ENCODE data around the gene FBP1. TPM values are rescaled to one million over a fixed set of nuclear protein-coding genes. Genes with fewer than 3 reads are reported as not detected.

The FBP1 gene
- 1.7 TPM for polyA plus RNA-seq (2013, experiment 1 of 2)
- polyA plus RNA-seq (2013, experiment 2 of 2) = 1.2 TPM

GRCh38 chr9:94639061-94639998, at the start of gene FBP1:
Gene FBP1 (minus strand): TSS chr9:94639518. CDS start chr9:94639310, 208 bp downstream.
- Histone ChIP-seq H2BK120ac (ENCODE audit: low read depth, low read length) (no peak within 1 kb of the TSS), H3K56ac (ENCODE audit: low read length) (peak within 1 kb of the TSS; percentile 64), H3K4me1 (ENCODE audit: control insufficient read depth, low read depth, low read length) (no peaks in the 10 kb centered on the region), H3K18ac (ENCODE audit: low read length) (no peak within 1 kb of the TSS), H3K79me1 (ENCODE audit: low read length) (no peaks in the 10 kb centered on the region), H3K27me3 (ENCODE audit: insufficient read depth, low read length, poor library complexity) (peaks cover 21% of the 10 kb centered on the region), H2BK15ac (replicated peaks; ENCODE audit: low read depth) (no peak within 1 kb of the TSS), H3K23ac (ENCODE audit: low read length) (peak within 1 kb of the TSS; percentile 24), H4K5ac (ENCODE audit: low read length) (no peak within 1 kb of the TSS), H3K4me3 (ENCODE audit: low read length) (no peak within 1 kb of the TSS), H3K36me3 (ENCODE audit: control insufficient read depth, insufficient read depth, low read length) (no peaks in the 10 kb centered on the region), H3K4ac (ENCODE audit: low read depth, low read length) (no peak within 1 kb of the TSS), H2AK5ac (ENCODE audit: low read length) (no peak within 1 kb of the TSS), H3K79me2 (ENCODE audit: control insufficient read depth, insufficient read depth, low read length) (no peaks in the 10 kb centered on the region), H3K4me2 (ENCODE audit: low read length) (peak within 1 kb of the TSS; percentile 54), H2BK5ac (ENCODE audit: low read length) (no peak within 1 kb of the TSS), H3K9ac (ENCODE audit: low read length) (peak within 1 kb of the TSS; percentile 32), H4K8ac (ENCODE audit: low read depth, low read length) (no peak within 1 kb of the TSS), H3K27ac (ENCODE audit: low read depth, low read length) (no peak within 1 kb of the TSS)
- DNase-seq = peak; percentile 37
- no CpG with 5 or more reads among the region's 79 CpGs for WGBS (ENCODE audit: extremely low coverage, insufficient coverage, low lambda C conversion rate)

- H3K23ac ChIP-seq (ENCODE audit: low read length) = no peak overlapping the region
- H3K56ac ChIP-seq (ENCODE audit: low read length) = no peak overlapping the region
- H3K79me1 ChIP-seq (ENCODE audit: low read length) = no peaks in the 10 kb centered on the region
- no peaks in the 10 kb centered on the region for H3K79me2 ChIP-seq (ENCODE audit: control insufficient read depth, insufficient read depth, low read length)
- no peak overlapping the region for H3K4me3 ChIP-seq (ENCODE audit: low read length)
- H4K5ac ChIP-seq (ENCODE audit: low read length) = no peak overlapping the region
- no peak overlapping the region for H2BK5ac ChIP-seq (ENCODE audit: low read length)
- no peak overlapping the region for H2BK15ac ChIP-seq (replicated peaks; ENCODE audit: low read depth)
- no peaks in the 10 kb centered on the region for H3K4me1 ChIP-seq (ENCODE audit: control insufficient read depth, low read depth, low read length)
- no peak overlapping the region for H3K18ac ChIP-seq (ENCODE audit: low read length)
- no peak overlapping the region for H3K27ac ChIP-seq (ENCODE audit: low read depth, low read length)
- H3K9ac ChIP-seq (ENCODE audit: low read length) = no peak overlapping the region
- H4K8ac ChIP-seq (ENCODE audit: low read depth, low read length) = no peak overlapping the region
- no CpG with 5 or more reads among the region's 2 CpGs for WGBS (ENCODE audit: extremely low coverage, insufficient coverage, low lambda C conversion rate)
- DNase-seq = no peak
- no peak overlapping the region for H3K4me2 ChIP-seq (ENCODE audit: low read length)
- H2AK5ac ChIP-seq (ENCODE audit: low read length) = no peak overlapping the region
- H3K36me3 ChIP-seq (ENCODE audit: control insufficient read depth, insufficient read depth, low read length) = no peaks in the 10 kb centered on the region
- no peak overlapping the region for H2BK120ac ChIP-seq (ENCODE audit: low read depth, low read length)
- H3K27me3 ChIP-seq (ENCODE audit: insufficient read depth, low read length, poor library complexity) = no peaks in the 10 kb centered on the region
- H3K4ac ChIP-seq (ENCODE audit: low read depth, low read length) = no peak overlapping the region
Measured at GRCh38 chr9:94687451-94687850, 48.1 kb upstream of the FBP1 start.

DNA sequence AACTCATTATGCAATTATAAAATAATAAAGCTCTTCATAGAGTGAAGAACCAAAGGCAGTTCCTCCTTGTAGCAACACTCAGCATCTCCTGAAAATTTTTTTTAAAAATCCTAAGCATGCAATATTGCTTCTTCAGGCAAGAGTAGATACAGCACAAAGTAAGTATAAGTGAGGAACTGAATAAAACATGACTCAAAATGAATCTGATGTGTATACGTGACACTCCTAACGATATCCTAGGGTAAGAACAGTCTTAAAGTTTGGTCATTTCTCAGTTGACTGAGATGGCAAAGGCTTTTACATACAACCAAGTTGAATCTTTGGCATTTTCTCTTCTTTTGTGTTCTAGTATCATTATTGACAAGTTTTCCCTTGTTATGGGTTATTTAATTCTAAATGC, 46.0 kb upstream of the FBP1 start:
- no peaks in the 10 kb centered on the region for H3K79me2 ChIP-seq (ENCODE audit: control insufficient read depth, insufficient read depth, low read length)
- H3K4me2 ChIP-seq (ENCODE audit: low read length) = no peak overlapping the region
- no peak overlapping the region for H3K4ac ChIP-seq (ENCODE audit: low read depth, low read length)
- H4K5ac ChIP-seq (ENCODE audit: low read length) = no peak overlapping the region
- no peak for DNase-seq
- no peaks in the 10 kb centered on the region for H3K36me3 ChIP-seq (ENCODE audit: control insufficient read depth, insufficient read depth, low read length)
- H2BK5ac ChIP-seq (ENCODE audit: low read length) = no peak overlapping the region
- H3K4me3 ChIP-seq (ENCODE audit: low read length) = no peak overlapping the region
- H3K56ac ChIP-seq (ENCODE audit: low read length) = no peak overlapping the region
- H3K27me3 ChIP-seq (ENCODE audit: insufficient read depth, low read length, poor library complexity) = no peaks in the 10 kb centered on the region
- H3K79me1 ChIP-seq (ENCODE audit: low read length) = no peaks in the 10 kb centered on the region
- H2AK5ac ChIP-seq (ENCODE audit: low read length) = no peak overlapping the region
- no peak overlapping the region for H3K18ac ChIP-seq (ENCODE audit: low read length)
- no peak overlapping the region for H4K8ac ChIP-seq (ENCODE audit: low read depth, low read length)
- H3K23ac ChIP-seq (ENCODE audit: low read length) = no peak overlapping the region
- no peak overlapping the region for H3K9ac ChIP-seq (ENCODE audit: low read length)
- H3K27ac ChIP-seq (ENCODE audit: low read depth, low read length) = no peak overlapping the region
- H2BK15ac ChIP-seq (replicated peaks; ENCODE audit: low read depth) = no peak overlapping the region
- no peak overlapping the region for H2BK120ac ChIP-seq (ENCODE audit: low read depth, low read length)
- H3K4me1 ChIP-seq (ENCODE audit: control insufficient read depth, low read depth, low read length) = no peaks in the 10 kb centered on the region
- WGBS (ENCODE audit: extremely low coverage, insufficient coverage, low lambda C conversion rate) = no CpG with 5 or more reads among the region's 2 CpGs

GRCh38 chr9:94681508-94681907, 42.2 kb upstream of the FBP1 start:
- H4K5ac ChIP-seq (ENCODE audit: low read length) = no peak overlapping the region
- no peak overlapping the region for H3K23ac ChIP-seq (ENCODE audit: low read length)
- H3K79me2 ChIP-seq (ENCODE audit: control insufficient read depth, insufficient read depth, low read length) = no peaks in the 10 kb centered on the region
- H2AK5ac ChIP-seq (ENCODE audit: low read length) = no peak overlapping the region
- no peak overlapping the region for H3K4ac ChIP-seq (ENCODE audit: low read depth, low read length)
- no peak overlapping the region for H3K27ac ChIP-seq (ENCODE audit: low read depth, low read length)
- H3K36me3 ChIP-seq (ENCODE audit: control insufficient read depth, insufficient read depth, low read length) = no peaks in the 10 kb centered on the region
- DNase-seq = peak; percentile 78
- H2BK15ac ChIP-seq (replicated peaks; ENCODE audit: low read depth) = no peak overlapping the region
- no peaks in the 10 kb centered on the region for H3K79me1 ChIP-seq (ENCODE audit: low read length)
- H3K4me3 ChIP-seq (ENCODE audit: low read length) = no peak overlapping the region
- H3K18ac ChIP-seq (ENCODE audit: low read length) = no peak overlapping the region
- no peaks in the 10 kb centered on the region for H3K4me1 ChIP-seq (ENCODE audit: control insufficient read depth, low read depth, low read length)
- H3K9ac ChIP-seq (ENCODE audit: low read length) = no peak overlapping the region
- H3K4me2 ChIP-seq (ENCODE audit: low read length) = no peak overlapping the region
- H2BK5ac ChIP-seq (ENCODE audit: low read length) = no peak overlapping the region
- no peaks in the 10 kb centered on the region for H3K27me3 ChIP-seq (ENCODE audit: insufficient read depth, low read length, poor library complexity)
- no peak overlapping the region for H2BK120ac ChIP-seq (ENCODE audit: low read depth, low read length)
- no peak overlapping the region for H3K56ac ChIP-seq (ENCODE audit: low read length)
- H4K8ac ChIP-seq (ENCODE audit: low read depth, low read length) = no peak overlapping the region
- no CpG with 5 or more reads among the region's 7 CpGs for WGBS (ENCODE audit: extremely low coverage, insufficient coverage, low lambda C conversion rate)

DNA sequence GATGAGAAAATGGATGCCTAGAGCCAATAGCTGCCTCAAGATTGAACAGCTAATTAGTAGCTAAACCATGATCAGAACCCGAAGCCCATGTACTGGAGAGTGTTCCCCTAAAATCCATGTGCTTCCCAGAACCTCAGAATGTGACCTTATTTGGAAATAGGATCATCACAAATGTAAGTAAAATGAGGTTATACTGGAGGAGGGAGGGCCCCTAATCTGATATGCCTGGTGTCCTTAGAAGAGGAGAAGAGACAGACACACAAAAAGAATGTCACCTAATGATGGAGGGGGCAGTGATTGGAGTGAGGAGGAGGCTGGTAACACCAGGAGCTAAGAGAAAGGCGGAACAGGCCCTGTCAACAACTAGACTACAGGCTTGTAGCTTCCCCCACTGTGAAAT, 41.3 kb upstream of the FBP1 start:
- Histone ChIP-seq H3K27me3 (ENCODE audit: insufficient read depth, low read length, poor library complexity) (no peaks in the 10 kb centered on the region), H3K4me1 (ENCODE audit: control insufficient read depth, low read depth, low read length) (no peaks in the 10 kb centered on the region), H2AK5ac (ENCODE audit: low read length) (no peak overlapping the region), H2BK5ac (ENCODE audit: low read length) (no peak overlapping the region), H3K56ac (ENCODE audit: low read length) (no peak overlapping the region), H4K8ac (ENCODE audit: low read depth, low read length) (no peak overlapping the region), H3K18ac (ENCODE audit: low read length) (no peak overlapping the region), H3K36me3 (ENCODE audit: control insufficient read depth, insufficient read depth, low read length) (no peaks in the 10 kb centered on the region), H3K27ac (ENCODE audit: low read depth, low read length) (no peak overlapping the region), H4K5ac (ENCODE audit: low read length) (no peak overlapping the region), H3K9ac (ENCODE audit: low read length) (no peak overlapping the region), H3K4me2 (ENCODE audit: low read length) (no peak overlapping the region), H3K79me2 (ENCODE audit: control insufficient read depth, insufficient read depth, low read length) (no peaks in the 10 kb centered on the region), H2BK120ac (ENCODE audit: low read depth, low read length) (no peak overlapping the region), H2BK15ac (replicated peaks; ENCODE audit: low read depth) (no peak overlapping the region), H3K4me3 (ENCODE audit: low read length) (no peak overlapping the region), H3K79me1 (ENCODE audit: low read length) (no peaks in the 10 kb centered on the region), H3K23ac (ENCODE audit: low read length) (no peak overlapping the region), H3K4ac (ENCODE audit: low read depth, low read length) (no peak overlapping the region)
- no CpG with 5 or more reads among the region's 2 CpGs for WGBS (ENCODE audit: extremely low coverage, insufficient coverage, low lambda C conversion rate)
- no peak for DNase-seq

Data from mesendoderm (in vitro differentiated cells).